ENCODE measurements around the gene DDX24.
A peak's percentile ranks its signal among the peaks of the same experiment; 100 is the strongest.

DDX24 gene

GRCh38 chr14:94029265-94029664 lies 51.7 kb downstream of the DDX24 start:
- no peak for DNase-seq

DNA sequence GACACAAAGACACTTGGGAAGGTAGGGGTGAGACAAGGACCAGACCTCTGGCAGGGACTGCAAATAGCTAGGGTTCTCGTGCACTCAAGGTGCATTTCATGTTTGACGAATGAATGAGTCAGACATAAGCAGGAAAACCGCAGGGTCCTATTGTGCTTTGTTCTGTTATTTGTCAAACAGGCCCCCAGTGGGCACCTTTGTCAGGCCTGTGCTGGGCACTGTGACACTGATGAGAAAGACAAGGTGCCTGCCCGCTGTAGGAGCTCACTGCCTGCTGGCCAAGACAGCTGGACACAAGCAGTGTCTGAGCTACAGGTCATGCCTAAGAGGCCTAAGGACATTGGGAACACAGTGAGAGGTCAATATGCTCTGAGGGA lies 52.6 kb downstream of the DDX24 start:
- DNase-seq: no peak

GRCh38 chr14:94027566-94028449 lies 53.2 kb downstream of the DDX24 start:
- DNase-seq: no peak

GRCh38 chr14:94026889-94027469 lies 54.0 kb downstream of the DDX24 start:
- DNase-seq: no peak

DNA sequence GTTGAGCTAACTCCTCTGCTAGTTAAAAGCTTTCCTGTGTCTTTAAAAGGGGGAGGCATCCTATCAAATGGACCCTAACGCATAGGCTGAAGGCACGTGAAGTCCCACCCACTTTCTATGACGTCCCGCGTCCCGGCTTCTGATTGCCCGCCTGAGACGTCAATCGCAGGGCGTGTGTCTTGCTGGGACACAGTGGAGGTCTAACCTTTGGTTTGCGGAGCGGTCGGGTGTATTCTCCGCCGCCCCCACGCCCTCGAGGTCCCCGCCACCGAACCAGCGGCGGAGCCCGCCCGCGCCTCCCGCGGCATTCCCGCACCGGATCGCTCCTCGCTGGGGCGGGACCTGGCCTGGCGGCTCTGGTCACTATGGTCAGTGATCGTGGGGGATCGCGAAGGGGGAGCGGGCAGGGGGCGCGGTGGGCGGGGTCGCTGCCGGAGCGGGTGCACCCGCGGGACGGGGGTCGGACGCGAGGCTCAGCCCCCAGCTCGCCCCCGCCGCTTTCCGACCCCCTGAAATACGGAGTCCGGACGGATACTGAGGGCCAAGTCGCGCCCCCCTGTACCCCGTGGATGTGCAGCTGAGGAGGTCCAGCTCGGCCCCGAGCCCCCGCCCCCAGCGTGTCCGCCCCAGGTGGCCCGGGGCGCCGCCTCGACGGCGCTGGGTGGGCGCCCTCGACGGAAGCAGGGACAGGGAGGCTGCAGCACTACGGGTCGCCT lies 54.7 kb downstream of the DDX24 start, which contains the start of gene OTUB2:
Gene OTUB2, plus strand, starts transcription at position 168 of the 716 bp plus-strand sequence. Its CDS starts 198 bp downstream, at position 366.
- DNase-seq: peak; percentile 93 to 98

DNA sequence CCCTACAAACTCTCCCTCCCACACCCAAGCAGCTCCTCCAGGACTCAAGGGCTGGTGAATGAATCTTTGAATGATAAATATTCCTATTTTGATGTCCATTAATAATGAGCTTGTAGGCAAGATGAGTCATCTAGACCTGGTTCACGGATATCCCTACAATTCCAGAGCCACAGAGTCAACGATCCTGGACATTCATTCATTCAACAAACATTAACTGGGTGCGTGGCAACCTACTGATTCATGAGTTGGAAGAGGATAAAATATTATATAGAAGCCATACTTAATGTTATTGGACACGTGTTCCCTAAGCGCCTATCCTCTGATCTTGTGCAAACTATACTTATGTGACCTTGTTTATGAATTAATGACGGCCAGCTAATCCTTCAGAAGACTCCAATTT lies 55.3 kb downstream of the DDX24 start:
- DNase-seq: no peak

DNA sequence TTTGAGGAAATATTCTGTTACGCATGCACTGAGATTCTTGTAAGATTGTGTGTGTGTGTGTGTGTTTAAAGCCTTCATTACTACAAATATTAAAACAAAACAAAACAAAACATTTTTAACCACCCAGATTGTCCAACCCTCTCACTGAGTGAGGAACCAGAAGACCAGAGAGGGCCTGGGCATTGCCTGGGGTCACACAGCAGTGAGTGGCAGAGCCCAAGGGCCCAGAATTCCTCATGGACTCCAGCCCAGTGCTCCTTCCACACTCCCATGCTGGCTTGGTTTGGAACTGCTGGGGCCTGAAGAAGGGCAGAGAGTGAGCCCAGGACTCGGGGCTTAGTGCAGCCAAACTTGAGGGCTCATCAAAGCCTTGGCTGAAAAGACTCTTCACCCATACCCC lies 56.5 kb downstream of the DDX24 start:
- no peak for DNase-seq

GRCh38 chr14:94022532-94023411 lies 58.2 kb downstream of the DDX24 start:
- no peak for DNase-seq

- DNase-seq: no peak
Observed at GRCh38 chr14:94021416-94022157, 59.4 kb downstream of the DDX24 start.

DNA sequence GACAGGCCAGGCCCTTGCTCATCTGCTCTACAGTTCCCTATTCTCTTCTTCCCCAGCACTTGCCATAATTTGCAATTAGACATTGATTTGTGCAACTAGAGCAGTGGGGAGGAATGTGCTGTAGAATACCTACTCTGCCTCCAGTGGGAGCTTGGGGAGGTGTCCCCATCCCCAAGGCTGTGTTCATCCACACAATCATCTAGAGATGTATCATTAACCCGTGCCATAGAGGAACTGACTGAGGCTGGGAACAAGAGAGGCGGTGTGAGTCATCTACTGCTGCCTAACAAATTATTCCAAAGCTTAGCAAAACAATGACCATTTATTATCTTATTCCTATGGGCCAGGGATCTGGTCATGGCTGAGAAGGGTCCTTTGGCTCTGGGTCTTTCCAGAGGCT lies 60.0 kb downstream of the DDX24 start:
- no peak for DNase-seq

- no peak for DNase-seq
Observed at GRCh38 chr14:94020267-94020666, 60.7 kb downstream of the DDX24 start.

DNA sequence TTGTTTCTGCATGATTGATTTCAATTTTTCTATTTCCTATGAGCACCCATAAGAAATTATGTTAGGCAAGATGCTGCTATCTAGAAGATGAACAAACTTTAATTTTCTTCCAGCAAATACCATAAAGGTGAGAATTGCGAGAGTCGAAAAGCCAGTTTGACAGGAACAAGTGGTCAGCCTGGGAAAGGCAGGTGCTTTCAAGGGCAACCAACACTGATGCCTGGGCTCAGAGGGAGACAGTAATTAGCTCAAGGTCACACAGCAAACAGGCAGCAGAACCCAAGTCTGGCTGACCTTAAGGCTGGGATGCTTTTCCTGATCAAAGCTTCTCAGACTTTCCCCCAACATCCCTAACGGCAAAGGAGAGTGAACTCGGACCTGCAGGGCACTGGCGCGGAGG lies 61.7 kb downstream of the DDX24 start:
- no peak for DNase-seq

GRCh38 chr14:94018308-94018707 lies 62.7 kb downstream of the DDX24 start:
- no peak for DNase-seq

DNA sequence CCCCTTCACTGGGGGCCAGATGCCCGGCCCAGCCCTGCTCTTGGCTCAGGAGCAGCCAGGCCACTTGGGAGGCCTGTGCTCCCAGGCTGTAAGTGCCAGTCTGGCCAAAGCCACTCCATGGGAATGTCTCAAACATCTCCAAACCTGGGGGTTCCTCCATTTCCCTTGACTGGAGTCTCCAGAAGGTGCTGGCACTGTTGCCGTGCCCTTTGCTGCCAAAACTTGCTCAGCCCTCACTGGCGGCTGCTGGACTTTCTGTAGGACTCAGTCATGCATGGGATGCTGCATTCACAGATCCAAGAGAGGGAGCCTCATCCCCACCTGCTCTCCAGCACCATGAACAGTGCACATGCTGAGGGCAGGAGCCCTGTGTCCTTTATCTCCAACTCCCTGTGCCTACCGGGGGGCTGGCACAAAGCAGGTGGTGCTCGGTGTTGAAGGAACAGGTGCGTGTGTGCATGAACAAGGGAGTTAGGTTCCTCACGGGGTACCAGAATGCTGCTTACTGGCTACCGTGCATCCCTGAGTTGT lies 64.5 kb downstream of the DDX24 start:
- peak in 1 of 2 experiments; percentile 40 for DNase-seq

GRCh38 chr14:94015223-94015622 lies 65.8 kb downstream of the DDX24 start:
- DNase-seq: no peak

DNA sequence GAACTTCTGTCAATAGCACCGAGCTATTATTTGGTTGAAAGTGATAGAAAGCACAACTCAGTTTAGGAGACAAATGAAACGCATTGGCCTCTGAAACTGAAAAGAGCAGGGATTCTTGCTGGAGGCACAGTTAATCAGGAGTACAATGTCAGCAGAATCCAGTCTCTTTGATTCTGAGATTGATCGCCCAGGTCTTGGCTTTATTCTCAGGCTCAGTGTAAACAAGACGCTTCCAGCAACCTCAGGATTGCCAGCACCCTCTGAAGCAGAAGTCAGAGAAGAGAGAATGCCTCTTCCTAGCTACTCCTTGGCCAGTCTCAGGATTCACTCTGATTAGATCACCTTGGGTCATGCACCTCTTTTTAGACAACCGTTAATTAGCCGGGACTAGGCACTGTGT lies 66.6 kb downstream of the DDX24 start:
- DNase-seq: no peak

GRCh38 chr14:94011795-94012194 lies 69.2 kb downstream of the DDX24 start:
- DNase-seq: no peak

GRCh38 chr14:94010625-94011024 lies 70.4 kb downstream of the DDX24 start:
- no peak for DNase-seq

GRCh38 chr14:94009767-94010166 lies 71.2 kb downstream of the DDX24 start:
- no peak for DNase-seq

- DNase-seq: no peak
Observed at GRCh38 chr14:94008234-94008633, 72.8 kb downstream of the DDX24 start.

GRCh38 chr14:94005324-94006073 lies 75.5 kb downstream of the DDX24 start:
- DNase-seq: no peak
